Measurements from ENCODE around the gene FXYD7.
"Not testable (repeated sequence)": the region's sequence is repeated elsewhere in the genome, so short reads cannot be mapped to it uniquely, and the experiment has no call there.

The FXYD7 gene

GRCh38 chr19:35127871-35128270, 15.2 kb upstream of the FXYD7 start:
- Histone ChIP-seq H3K27me3 (ENCODE audit: control insufficient read depth, insufficient read depth, low read length) (no peaks in the 10 kb centered on the region), H3K36me3 (ENCODE audit: control insufficient read depth, insufficient read depth, low read length) (no peaks in the 10 kb centered on the region), H3K4me3 (ENCODE audit: low read depth, low read length) (no peak overlapping the region), H2AFZ (no peak overlapping the region), H3K9ac (no peak overlapping the region), H3K4me2 (ENCODE audit: low read length) (no peak overlapping the region), H3K9me3 (ENCODE audit: control insufficient read depth, low read length) (no peaks in the 10 kb centered on the region), H3K27ac (no peak overlapping the region), H3K4me1 (peaks cover 10% of the 10 kb centered on the region), H3K79me2 (no peaks in the 10 kb centered on the region)
- TF ChIP-seq, protein P1, sequence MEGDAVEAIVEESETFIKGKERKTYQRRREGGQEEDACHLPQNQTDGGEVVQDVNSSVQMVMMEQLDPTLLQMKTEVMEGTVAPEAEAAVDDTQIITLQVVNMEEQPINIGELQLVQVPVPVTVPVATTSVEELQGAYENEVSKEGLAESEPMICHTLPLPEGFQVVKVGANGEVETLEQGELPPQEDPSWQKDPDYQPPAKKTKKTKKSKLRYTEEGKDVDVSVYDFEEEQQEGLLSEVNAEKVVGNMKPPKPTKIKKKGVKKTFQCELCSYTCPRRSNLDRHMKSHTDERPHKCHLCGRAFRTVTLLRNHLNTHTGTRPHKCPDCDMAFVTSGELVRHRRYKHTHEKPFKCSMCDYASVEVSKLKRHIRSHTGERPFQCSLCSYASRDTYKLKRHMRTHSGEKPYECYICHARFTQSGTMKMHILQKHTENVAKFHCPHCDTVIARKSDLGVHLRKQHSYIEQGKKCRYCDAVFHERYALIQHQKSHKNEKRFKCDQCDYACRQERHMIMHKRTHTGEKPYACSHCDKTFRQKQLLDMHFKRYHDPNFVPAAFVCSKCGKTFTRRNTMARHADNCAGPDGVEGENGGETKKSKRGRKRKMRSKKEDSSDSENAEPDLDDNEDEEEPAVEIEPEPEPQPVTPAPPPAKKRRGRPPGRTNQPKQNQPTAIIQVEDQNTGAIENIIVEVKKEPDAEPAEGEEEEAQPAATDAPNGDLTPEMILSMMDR (IDR thresholded peaks at IDR 0.05), result no peak

- Histone ChIP-seq H3K4me1 (peaks cover 10% of the 10 kb centered on the region), H3K79me2 (no peaks in the 10 kb centered on the region), H3K36me3 (ENCODE audit: control insufficient read depth, insufficient read depth, low read length) (no peaks in the 10 kb centered on the region), H2AFZ (no peak overlapping the region), H3K27me3 (ENCODE audit: control insufficient read depth, insufficient read depth, low read length) (no peaks in the 10 kb centered on the region), H3K9me3 (ENCODE audit: control insufficient read depth, low read length) (no peaks in the 10 kb centered on the region), H3K4me2 (ENCODE audit: low read length) (no peak overlapping the region), H3K9ac (no peak overlapping the region), H3K27ac (no peak overlapping the region), H3K4me3 (ENCODE audit: low read depth, low read length) (no peak overlapping the region)
- TF ChIP-seq, protein P1 (IDR thresholded peaks at IDR 0.05), result no peak
These were observed 14.5 kb upstream of the FXYD7 start for GRCh38 chr19:35128398-35129057.

- not testable (repeated sequence) for H3K9me3 ChIP-seq (ENCODE audit: control insufficient read depth, low read length); H3K36me3 ChIP-seq (ENCODE audit: control insufficient read depth, insufficient read depth, low read length); H3K79me2 ChIP-seq; H3K27me3 ChIP-seq (ENCODE audit: control insufficient read depth, insufficient read depth, low read length); H3K4me2 ChIP-seq (ENCODE audit: low read length); H3K9ac ChIP-seq; H3K4me1 ChIP-seq; H3K4me3 ChIP-seq (ENCODE audit: low read depth, low read length); H3K27ac ChIP-seq; H2AFZ ChIP-seq
These were observed 13.3 kb upstream of the FXYD7 start for GRCh38 chr19:35129724-35130274.

DNA sequence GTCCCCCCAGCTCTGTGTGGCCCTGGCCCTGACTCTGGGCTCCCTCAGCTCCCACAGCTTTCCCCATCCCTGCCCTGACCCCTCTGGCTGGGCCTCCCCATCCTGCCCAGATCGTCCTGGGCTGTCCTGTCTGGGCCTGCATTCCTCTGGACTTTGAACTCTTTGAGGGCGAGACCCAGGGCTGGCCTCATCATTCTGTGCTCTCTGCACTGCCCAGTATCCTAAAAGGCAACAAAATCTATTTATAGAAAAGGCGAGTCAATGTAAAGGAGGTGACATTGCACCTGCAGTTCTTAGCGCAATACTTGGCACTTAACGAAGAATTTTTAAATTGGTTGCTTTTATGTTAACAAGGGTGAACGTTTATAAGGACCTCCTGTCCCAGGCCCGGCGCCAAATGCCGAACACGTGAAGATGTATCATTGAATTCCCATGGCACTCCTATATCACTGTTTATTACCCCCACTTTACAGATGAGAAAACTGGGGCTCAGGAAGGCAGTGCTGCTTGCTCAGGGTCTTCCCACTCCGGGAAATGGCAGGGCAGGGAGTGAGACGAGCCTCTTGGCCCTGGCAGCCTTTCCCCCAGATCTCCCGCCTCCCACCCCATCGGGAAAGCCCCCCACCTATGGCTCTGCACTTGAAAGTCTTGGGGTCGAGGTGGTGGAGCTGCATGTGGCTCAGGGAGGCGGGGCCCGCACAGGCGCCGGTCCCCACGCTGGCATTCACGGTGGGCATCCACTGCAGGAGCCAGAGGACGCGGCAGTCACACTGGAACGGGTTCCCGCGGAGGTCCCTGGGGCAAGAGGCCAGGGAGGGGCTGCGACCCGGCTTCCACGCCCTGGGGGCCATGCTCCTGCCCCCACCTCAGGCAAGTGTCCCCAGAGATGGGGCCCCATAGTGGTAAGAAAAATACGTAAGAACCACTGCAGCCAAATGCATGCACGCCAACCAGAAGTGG, 12.0 kb upstream of the FXYD7 start:
- H3K4me1 ChIP-seq, result no peaks in the 10 kb centered on the region
- no peaks in the 10 kb centered on the region for H3K36me3 ChIP-seq (ENCODE audit: control insufficient read depth, insufficient read depth, low read length)
- no peak overlapping the region for H2AFZ ChIP-seq
- no peaks in the 10 kb centered on the region for H3K79me2 ChIP-seq
- H3K27ac ChIP-seq, result no peak overlapping the region
- H3K4me3 ChIP-seq (ENCODE audit: low read depth, low read length), result no peak overlapping the region
- TF ChIP-seq, protein P1 (IDR thresholded peaks at IDR 0.05), result no peak
- H3K9ac ChIP-seq, result no peak overlapping the region
- no peak overlapping the region for H3K4me2 ChIP-seq (ENCODE audit: low read length)
- H3K27me3 ChIP-seq (ENCODE audit: control insufficient read depth, insufficient read depth, low read length), result no peaks in the 10 kb centered on the region
- no peaks in the 10 kb centered on the region for H3K9me3 ChIP-seq (ENCODE audit: control insufficient read depth, low read length)

- Histone ChIP-seq H3K79me2 (no peaks in the 10 kb centered on the region), H3K9ac (no peak overlapping the region), H3K27me3 (ENCODE audit: control insufficient read depth, insufficient read depth, low read length) (no peaks in the 10 kb centered on the region), H3K4me3 (ENCODE audit: low read depth, low read length) (no peak overlapping the region), H3K4me1 (no peaks in the 10 kb centered on the region), H3K4me2 (ENCODE audit: low read length) (no peak overlapping the region), H3K36me3 (ENCODE audit: control insufficient read depth, insufficient read depth, low read length) (no peaks in the 10 kb centered on the region), H3K27ac (no peak overlapping the region), H2AFZ (no peak overlapping the region), H3K9me3 (ENCODE audit: control insufficient read depth, low read length) (no peaks in the 10 kb centered on the region)
- TF ChIP-seq, protein P1 (IDR thresholded peaks at IDR 0.05), result no peak
These were observed 10.8 kb upstream of the FXYD7 start for GRCh38 chr19:35132254-35132653.

All from parathyroid adenoma (tissue), 2 donors.